GM12874 (cell line): ENCODE data around the gene CCNC.

ENCODE experiments used
- CTCF ChIP-seq: IDR thresholded peaks from 2 replicates; pipeline ENCODE4 v1.5.1; 2011; ENCODE audit warnings: low read depth, mild to moderate bottlenecking, control low read depth, low read length, moderate library complexity; ENCODE audit not compliant: insufficient read depth

CCNC gene

GRCh38 chr6:99575544-99576227 lies 7.2 kb upstream of the CCNC start:
- no peak for TF ChIP-seq CTCF

- no peak for TF ChIP-seq CTCF
These were observed 5.6 kb upstream of the CCNC start for GRCh38 chr6:99573980-99574617.

GRCh38 chr6:99563056-99563723 lies 5.3 kb downstream of the CCNC start:
- TF ChIP-seq CTCF = no peak

- TF ChIP-seq CTCF = no peak
These were observed 7.8 kb downstream of the CCNC start for GRCh38 chr6:99560668-99561067.

- no peak for TF ChIP-seq CTCF
These were observed 9.4 kb downstream of the CCNC start for GRCh38 chr6:99559057-99559456.

- no peak for TF ChIP-seq CTCF
These were observed 14.6 kb downstream of the CCNC start for GRCh38 chr6:99553888-99554287.

GRCh38 chr6:99550046-99550748 lies 18.3 kb downstream of the CCNC start:
- TF ChIP-seq CTCF = no peak
